H1 (cell line): ENCODE measurements around the gene SLC5A2. TPM values are rescaled to one million over a fixed set of nuclear protein-coding genes. Genes with fewer than 3 reads are reported as not detected.

ENCODE experiments used
- CTCF ChIA-PET: fragments of 300-600 bp; sonication (Branson Sonifier 250); formaldehyde crosslinking; loops from one replicate; lab custom pipeline; 2021; ENCODE audit not compliant: partially characterized antibody; lab: Charles Lee
- POLR2A ChIA-PET: fragments of 300-600 bp; sonication (Branson Sonifier 250); formaldehyde crosslinking; loops from one replicate; lab custom pipeline; 2021; ENCODE audit warnings: inconsistent platforms; ENCODE audit not compliant: partially characterized antibody; lab: Charles Lee
- DNase-seq, 2 experiments: peaks; one replicate each; pipeline versions ENCODE4 v3.0.0 to v3.0.0-alpha.2; 2010 to 2022; ENCODE audit warnings: low spot score in 2 of 2, low read depth in 1 of 2, mixed read lengths in 1 of 2
- FAIRE-seq: peaks from 2 replicates; lab custom pipeline; 2011; peaks lifted over from hg19 to GRCh38; lab: Jason Lieb, UNC
- H2AFZ ChIP-seq: 2 replicates; pipeline ENCODE4 v1.8.1; 2012; ENCODE audit warnings: low read length, inconsistent platforms
- H2AK5ac ChIP-seq: 2 replicates; pipeline ENCODE4 v1.6.1; 2013; ENCODE audit warnings: low read depth, low read length
- H2BK120ac ChIP-seq: replicated peaks from 2 replicates; pipeline ENCODE3; 2013; ENCODE audit warnings: low read depth, low read length, inconsistent platforms
- H2BK12ac ChIP-seq: 2 replicates; pipeline ENCODE4 v1.6.1; 2013; ENCODE audit warnings: low read depth, low read length
- H2BK15ac ChIP-seq: 2 replicates; pipeline ENCODE4 v1.6.1; 2013; ENCODE audit warnings: low read length
- H2BK20ac ChIP-seq: 2 replicates; pipeline ENCODE4 v1.6.1; 2013; ENCODE audit warnings: low read length
- H2BK5ac ChIP-seq: 2 replicates; pipeline ENCODE4 v1.6.1; 2013; ENCODE audit warnings: low read depth, low read length
- H3K14ac ChIP-seq: 2 replicates; pipeline ENCODE4 v1.6.1; 2013; ENCODE audit warnings: inconsistent platforms; ENCODE audit not compliant: insufficient read length
- H3K18ac ChIP-seq: 2 replicates; pipeline ENCODE4 v1.6.1; 2013; ENCODE audit warnings: low read length; ENCODE audit errors: extremely low read depth
- H3K23ac ChIP-seq: 2 replicates; pipeline ENCODE4 v1.6.1; 2013; ENCODE audit warnings: inconsistent platforms; ENCODE audit not compliant: insufficient read length
- H3K23me2 ChIP-seq: 2 replicates; pipeline ENCODE4 v1.6.1; 2013; ENCODE audit warnings: low read depth, low read length
- H3K27ac ChIP-seq: 2 replicates; pipeline ENCODE4 v1.6.1; 2011; ENCODE audit warnings: low read depth, low read length, inconsistent platforms
- H3K27me3 ChIP-seq, 4 experiments: replicated peaks in 1 of 4; 1 replicate in 1 of 4; 2 replicates in 3 of 4; pipeline versions ENCODE4 v1.6.1 to v1.8.1; 2011 to 2013; ENCODE audit warnings: low read length in 3 of 4, mild to moderate bottlenecking in 3 of 4, inconsistent platforms in 2 of 4, mixed read lengths in 2 of 4, moderate library complexity in 1 of 4; ENCODE audit not compliant: control insufficient read depth in 3 of 4, insufficient read depth in 3 of 4; ENCODE audit errors: extremely low read depth in 1 of 4
- H3K36me3 ChIP-seq, 4 experiments: 2 replicates each; pipeline versions ENCODE4 v1.6.1 to v1.8.1; 2011 to 2013; ENCODE audit warnings: mild to moderate bottlenecking in 4 of 4, low read length in 3 of 4, moderate library complexity in 2 of 4, control low read depth in 1 of 4, inconsistent platforms in 1 of 4; ENCODE audit not compliant: insufficient read depth in 4 of 4, control insufficient read depth in 2 of 4
- H3K4ac ChIP-seq: replicated peaks from 2 replicates; pipeline ENCODE3; 2013; ENCODE audit warnings: low read length, low read depth, mixed read lengths, inconsistent platforms; ENCODE audit not compliant: insufficient read length
- H3K4me1 ChIP-seq, 4 experiments: replicated peaks in 1 of 4; 1 replicate in 1 of 4; 2 replicates in 3 of 4; pipeline versions ENCODE4 v1.6.1 to v1.8.1; 2011 to 2013; ENCODE audit warnings: low read length in 3 of 4, inconsistent platforms in 2 of 4, mixed read lengths in 1 of 4; ENCODE audit not compliant: insufficient read depth in 4 of 4, control insufficient read depth in 3 of 4
- H3K4me2 ChIP-seq, 2 experiments: 2 replicates each; pipeline versions ENCODE4 v1.6.1 to v1.8.1; 2011 to 2013; ENCODE audit warnings: low read depth in 2 of 2, low read length in 2 of 2, control low read depth in 1 of 2, inconsistent platforms in 1 of 2, mild to moderate bottlenecking in 1 of 2; ENCODE audit not compliant: insufficient read depth in 1 of 2
- H3K4me3 ChIP-seq, 4 experiments: fragments of 200-600, 300-600 bp in 1 of 4; sonication (generic), shearing (Covaris generic), sonication (Bioruptor Twin) in 1 of 4; 2 replicates each; pipeline versions ENCODE4 v1.5.1 to v1.8.1; 2011 to 2016; ENCODE audit warnings: low read length in 4 of 4, low read depth in 3 of 4, control low read depth in 2 of 4, inconsistent platforms in 2 of 4, mild to moderate bottlenecking in 2 of 4, mixed read lengths in 1 of 4, moderate library complexity in 1 of 4; ENCODE audit not compliant: insufficient read depth in 2 of 4; ENCODE audit errors: extremely low read depth in 1 of 4
- H3K56ac ChIP-seq: replicated peaks from 2 replicates; pipeline ENCODE3; 2013; ENCODE audit warnings: low read depth, mild to moderate bottlenecking, mixed read lengths, low read length, inconsistent platforms; ENCODE audit not compliant: insufficient read length
- H3K79me1 ChIP-seq: 2 replicates; pipeline ENCODE4 v1.6.1; 2013; ENCODE audit warnings: low read depth, low read length, control low read depth
- H3K79me2 ChIP-seq, 2 experiments: 2 replicates each; pipeline versions ENCODE4 v1.6.1 to v1.8.1; 2012 to 2013; ENCODE audit warnings: low read length in 2 of 2, mild to moderate bottlenecking in 2 of 2, inconsistent platforms in 1 of 2; ENCODE audit not compliant: insufficient read depth in 2 of 2, control insufficient read depth in 1 of 2
- H3K9ac ChIP-seq, 4 experiments: replicated peaks in 1 of 4; 1 replicate in 1 of 4; 2 replicates in 3 of 4; pipeline versions ENCODE4 v1.6.1 to v1.8.1; 2011 to 2013; ENCODE audit warnings: low read depth in 3 of 4, low read length in 3 of 4, control low read depth in 2 of 4, mild to moderate bottlenecking in 2 of 4, moderate library complexity in 2 of 4, inconsistent platforms in 1 of 4; ENCODE audit errors: extremely low read depth in 1 of 4
- H3K9me3 ChIP-seq, 2 experiments: 2 replicates each; pipeline versions ENCODE4 v1.6.1 to v1.8.1; 2012 to 2013; ENCODE audit warnings: mild to moderate bottlenecking in 2 of 2, moderate library complexity in 2 of 2, control low read depth in 1 of 2, inconsistent platforms in 1 of 2, low read depth in 1 of 2, low read length in 1 of 2, mixed read lengths in 1 of 2; ENCODE audit not compliant: insufficient read depth in 2 of 2
- H4K20me1 ChIP-seq, 2 experiments: replicated peaks in 1 of 2; 2 replicates each; pipeline versions ENCODE3 to v1.8.1; 2011 to 2013; ENCODE audit warnings: inconsistent platforms in 2 of 2, low read length in 2 of 2, mild to moderate bottlenecking in 1 of 2; ENCODE audit not compliant: insufficient read depth in 2 of 2, control insufficient read depth in 1 of 2
- H4K5ac ChIP-seq: 2 replicates; pipeline ENCODE4 v1.6.1; 2013; ENCODE audit warnings: low read length, low read depth, mixed read lengths, inconsistent platforms; ENCODE audit not compliant: insufficient read length
- H4K8ac ChIP-seq: 2 replicates; pipeline ENCODE4 v1.8.0; 2013; ENCODE audit warnings: mild to moderate bottlenecking, moderate library complexity, low read length, inconsistent platforms; ENCODE audit not compliant: insufficient read depth; ENCODE audit errors: extremely low read depth
- H4K91ac ChIP-seq: replicated peaks from 2 replicates; pipeline ENCODE3; 2013; ENCODE audit warnings: low read length, mixed read lengths, inconsistent platforms; ENCODE audit not compliant: insufficient read length
- EGR1 ChIP-seq: IDR thresholded peaks from 2 replicates; pipeline ENCODE4 v1.6.1; 2011; ENCODE audit warnings: low read depth, low read length, borderline replicate concordance
- KDM4A ChIP-seq: IDR thresholded peaks from one replicate; pipeline ENCODE4 v1.7.1; 2012; ENCODE audit warnings: low read depth, mild to moderate bottlenecking, moderate library complexity, low read length, inconsistent platforms; ENCODE audit not compliant: severe bottlenecking
- MAFK ChIP-seq: IDR thresholded peaks from 2 replicates; pipeline ENCODE4 v1.6.1; 2012; ENCODE audit warnings: low read depth, mild to moderate bottlenecking, improper control_type of control experiment, low read length
- PHF8 ChIP-seq: fragments of 200-600 bp; sonication (generic); conservative IDR thresholded peaks from 2 replicates; pipeline ENCODE4 v1.7.1; 2012; ENCODE audit warnings: low read depth, mild to moderate bottlenecking, inconsistent platforms, low read length, moderate library complexity
- RAD21 ChIP-seq, 2 experiments: IDR thresholded peaks in 1 of 2; conservative IDR thresholded peaks in 1 of 2; 2 replicates each; pipeline ENCODE4 v1.6.1; 2011; ENCODE audit warnings: low read depth in 2 of 2, low read length in 2 of 2, improper control_type of control experiment in 1 of 2, inconsistent platforms in 1 of 2, mild to moderate bottlenecking in 1 of 2, moderate library complexity in 1 of 2
- RXRA ChIP-seq: IDR thresholded peaks from 2 replicates; pipeline ENCODE4 v1.6.1; 2011; ENCODE audit warnings: low read depth, mild to moderate bottlenecking, low read length, moderate library complexity; ENCODE audit not compliant: insufficient read depth
- SIN3A ChIP-seq, 2 experiments: IDR thresholded peaks in 1 of 2; conservative IDR thresholded peaks in 1 of 2; 2 replicates each; pipeline ENCODE4 v1.6.1; 2011 to 2012; ENCODE audit warnings: low read length in 2 of 2, improper control_type of control experiment in 1 of 2, low read depth in 1 of 2, mild to moderate bottlenecking in 1 of 2
- SIRT6 ChIP-seq: IDR thresholded peaks from one replicate; pipeline ENCODE4 v1.7.1; 2012; ENCODE audit warnings: low read length, inconsistent platforms
- SP1 ChIP-seq: IDR thresholded peaks from 2 replicates; pipeline ENCODE4 v1.6.1; 2011; ENCODE audit warnings: low read depth, low read length
- SP4 ChIP-seq: IDR thresholded peaks from 2 replicates; pipeline ENCODE4 v1.6.1; 2012; ENCODE audit warnings: low read length, inconsistent platforms
- SUZ12 ChIP-seq: fragments of 200-600 bp; sonication (generic); IDR thresholded peaks from 2 replicates; pipeline ENCODE4 v1.6.1; 2012; ENCODE audit warnings: mild to moderate bottlenecking, inconsistent platforms, low read length, moderate library complexity, mixed read lengths
- TAF1 ChIP-seq: IDR thresholded peaks from 2 replicates; pipeline ENCODE4 v1.6.1; 2011; ENCODE audit warnings: mild to moderate bottlenecking, low read depth, low read length
- ZNF274 ChIP-seq: IDR thresholded peaks from 2 replicates; pipeline ENCODE4 v1.7.0; 2012; ENCODE audit warnings: low read length, borderline replicate concordance; ENCODE audit errors: extremely low read depth
- WGBS, 2 experiments: shearing (Covaris generic) in 1 of 2; methylation state at CpG; one replicate each; pipeline versions ENCODE4 v1.1.6 to v1.1.7; 2013 to 2015; ENCODE audit warnings: low lambda C conversion rate in 2 of 2, mixed read lengths in 2 of 2, inconsistent platforms in 1 of 2, low coverage in 1 of 2, missing lambda C conversion rate in 1 of 2; ENCODE audit not compliant: insufficient replicate concordance in 2 of 2, insufficient coverage in 1 of 2, insufficient read length in 1 of 2; ENCODE audit errors: extremely low coverage in 1 of 2, missing lambda C conversion rate in 1 of 2; 5-methylcytosine and 5-hydroxymethylcytosine counted together
- polyA plus RNA-seq, 7 experiments: library from polyadenylated mRNA; depleted of rRNA in 3 of 7; stranded (reverse) in 5 of 7; unstranded in 2 of 7; fragments of >200 nt in 5 of 7; fragments of 200-250 nt in 2 of 7; gene quantifications; 1 replicate in 5 of 7; 2 replicates in 1 of 7; 4 replicates in 1 of 7; pipeline versions ENCODE4 v1.2.1 to v1.2.3, GENCODE V29; 2011 to 2013; ENCODE audit warnings: missing spikeins in 2 of 7, mixed read lengths in 2 of 7
- total RNA-seq: library from RNA; stranded (reverse); fragmentation: NEBNext Ultra II Directional; extraction: Animal tissue kit (Norgen Biotek cat#: 25700); gene quantifications from 2 replicates; pipeline ENCODE4 v1.2.1, GENCODE V29; 2021

The SLC5A2 gene
- total and polyA plus RNA-seq, 2 of the 8 experiments (the other 6 are each of a cell fraction or from before 2014, with no cell fraction given): 0.56 to 4.4 TPM

GRCh38 chr16:31479751-31480150, 3.2 kb upstream of the SLC5A2 start:
- H2AFZ ChIP-seq: no peak overlapping the region
- peaks cover 14% of the 10 kb centered on the region; the same call in 1 of the 2 replicates for H3K23me2 ChIP-seq
- no peak overlapping the region for H4K8ac ChIP-seq
- TF ChIP-seq TAF1 (no peak), PHF8 (no peak), SIRT6 (no peak), MAFK (no peak), SUZ12 (no peak), SIN3A (conservative IDR thresholded peaks at IDR 0.05 in 1 of 2, IDR thresholded peaks at IDR 0.05 in 1 of 2; ENCODE audit: low read depth in 1 of 2, low read length in 2 of 2) (no peak), EGR1 (no peak), RXRA (no peak), RAD21 (IDR thresholded peaks at IDR 0.05 in 1 of 2, conservative IDR thresholded peaks at IDR 0.05 in 1 of 2; ENCODE audit: low read depth in 2 of 2, low read length in 2 of 2) (no peak), KDM4A (no peak), SP1 (no peak), ZNF274 (no peak), SP4 (no peak)
- H3K4me2 ChIP-seq: no peak overlapping the region
- H3K9me3 ChIP-seq: no peaks in the 10 kb centered on the region
- H3K79me1 ChIP-seq: no peaks in the 10 kb centered on the region
- H2BK15ac ChIP-seq: no peak overlapping the region
- ChIA-PET POLR2A (interaction anchor here (1.0 to 6.0 kb wide), 5 partner anchors 8 to 240 kb away, joined by 3 to 40 read pairs (median 5); partner anchors contain the start of gene ARMC5), CTCF (interaction anchor here (1.0 to 1.4 kb wide), 3 partner anchors 12 to 233 kb away, joined by 3 to 5 read pairs (median 3); a partner anchor contains a TSS)
- DNase-seq (no peak), FAIRE-seq (no peak)
- H3K27me3 ChIP-seq: peaks cover 2 to 38% (median 22%) of the 10 kb centered on the region in 4 experiments
- no peak overlapping the region for H3K23ac ChIP-seq
- H3K79me2 ChIP-seq: no peaks in the 10 kb centered on the region
- H3K14ac ChIP-seq: no peak overlapping the region
- peaks cover 0 to 3% of the 10 kb centered on the region in 2 experiments for H4K20me1 ChIP-seq
- no peak overlapping the region for H3K56ac ChIP-seq
- H3K4me1 ChIP-seq: peaks cover 0 to 7% (median 3%) of the 10 kb centered on the region in 4 experiments; a peak in 4 of 7 replicates
- H4K5ac ChIP-seq: no peak overlapping the region
- 87% methylated on average over 9 of the region's 9 CpGs; no CpG with 5 or more reads in 1 of the 2 experiments for WGBS, 2 experiments
- no peak overlapping the region for H2BK5ac ChIP-seq
- no peak overlapping the region for H4K91ac ChIP-seq
- H3K27ac ChIP-seq: no peak overlapping the region
- no peaks in the 10 kb centered on the region for H3K36me3 ChIP-seq
- H3K9ac ChIP-seq: no peak overlapping the region
- no peak overlapping the region for H3K4me3 ChIP-seq
- H2BK20ac ChIP-seq: no peak overlapping the region
- no peak overlapping the region for H3K18ac ChIP-seq
- no peak overlapping the region for H2BK120ac ChIP-seq
- no peak overlapping the region for H2AK5ac ChIP-seq
- no peak overlapping the region for H3K4ac ChIP-seq
- H2BK12ac ChIP-seq: no peak overlapping the region
